ENCODE measurements around the gene GAB4.

- TF ChIP-seq POLR2AphosphoS5 (IDR thresholded peaks at IDR 0.05; ENCODE audit: low read depth, low read length) (no peak), TAF1 (IDR thresholded peaks at IDR 0.05; ENCODE audit: borderline replicate concordance, low read depth, low read length) (no peak), POLR2A (IDR thresholded peaks at IDR 0.05; ENCODE audit: low read depth, low read length) (no peak)
These were observed at the start of gene GAB4 for GRCh38 chr22:17007852-17008731.

All from GM12892 (cell line).